GM23338 (cell line): ENCODE data around the gene PALLD. TPM values are rescaled to one million over a fixed set of nuclear protein-coding genes. Genes with fewer than 3 reads are reported as not detected.

Experiments used
- ATAC-seq: fragments of 200-7000 bp; cut with Tn5 transposase; 3 replicates; pipeline ENCODE4 v1.9.1; 2020
- DNase-seq: peaks from one replicate; pipeline ENCODE4 v3.0.0-alpha.2; 2015; ENCODE audit warnings: low spot score
- H2AFZ ChIP-seq: fragments of 200-600 bp; sonication (generic); 2 replicates; pipeline ENCODE4 v1.8.0; 2016; ENCODE audit warnings: antibody characterized with exemption, mild to moderate bottlenecking, moderate library complexity
- H3F3A ChIP-seq: fragments of 200-600 bp; sonication (generic); replicated peaks from 2 replicates; pipeline ENCODE4 v1.8.0; 2017; ENCODE audit warnings: antibody characterized with exemption, mixed run types, low read depth
- H3K27ac ChIP-seq: fragments of 200-600 bp; sonication (generic); 2 replicates; pipeline ENCODE4 v1.6.1; 2016; ENCODE audit warnings: low read depth
- H3K27me3 ChIP-seq: fragments of 200-600 bp; sonication (generic); 2 replicates; pipeline ENCODE4 v1.8.0; 2016; ENCODE audit warnings: mild to moderate bottlenecking, mixed run types, moderate library complexity; ENCODE audit not compliant: insufficient read depth
- H3K36me3 ChIP-seq: fragments of 200-600 bp; sonication (generic); 2 replicates; pipeline ENCODE4 v1.8.0; 2016; ENCODE audit warnings: mild to moderate bottlenecking; ENCODE audit not compliant: insufficient read depth
- H3K4me1 ChIP-seq: fragments of 200-600 bp; sonication (generic); 2 replicates; pipeline ENCODE4 v1.8.0; 2016; ENCODE audit warnings: mild to moderate bottlenecking, moderate library complexity; ENCODE audit not compliant: insufficient read depth
- H3K4me2 ChIP-seq: fragments of 200-600 bp; sonication (generic); 2 replicates; pipeline ENCODE4 v1.7.1; 2017; ENCODE audit warnings: mixed run types
- H3K4me3 ChIP-seq: fragments of 200-600 bp; sonication (generic); 2 replicates; pipeline ENCODE4 v1.6.1; 2016; ENCODE audit warnings: mixed run types
- H3K79me2 ChIP-seq: fragments of 200-600 bp; sonication (generic); replicated peaks from 2 replicates; pipeline ENCODE4 v1.8.0; 2017; ENCODE audit warnings: mild to moderate bottlenecking; ENCODE audit not compliant: insufficient read depth
- H3K9me2 ChIP-seq: fragments of 200-600 bp; sonication (generic); 2 replicates; pipeline ENCODE4 v1.8.0; 2017; ENCODE audit not compliant: insufficient read depth
- H4K20me1 ChIP-seq: fragments of 200-600 bp; sonication (generic); replicated peaks from 2 replicates; pipeline ENCODE4 v1.8.0; 2017; ENCODE audit warnings: mild to moderate bottlenecking; ENCODE audit not compliant: insufficient read depth
- H3K27ac Mint-ChIP-seq: 2 replicates; pipeline ENCODE4 v1.8.0; 2020; ENCODE audit warnings: inconsistent platforms, mild to moderate bottlenecking, moderate library complexity, mixed read lengths
- H3K27me3 Mint-ChIP-seq: 3 replicates; pipeline ENCODE4 v1.8.0; 2022; ENCODE audit warnings: low read depth, mild to moderate bottlenecking, moderate library complexity, mixed read lengths, inconsistent platforms; ENCODE audit not compliant: insufficient read depth, poor library complexity
- H3K36me3 Mint-ChIP-seq: 3 replicates; pipeline ENCODE4 v1.8.0; 2021; ENCODE audit warnings: low read depth, mild to moderate bottlenecking, inconsistent platforms, moderate library complexity, mixed read lengths
- H3K4me1 Mint-ChIP-seq: 3 replicates; pipeline ENCODE4 v1.8.0; 2020; ENCODE audit warnings: mild to moderate bottlenecking, inconsistent platforms, mixed read lengths
- H3K4me3 Mint-ChIP-seq: 3 replicates; pipeline ENCODE4 v1.8.0; 2021; ENCODE audit warnings: moderate library complexity, mild to moderate bottlenecking, inconsistent platforms, mixed read lengths
- H3K9me3 Mint-ChIP-seq: 3 replicates; pipeline ENCODE4 v1.8.0; 2020; ENCODE audit warnings: moderate library complexity, mild to moderate bottlenecking, inconsistent platforms, mixed read lengths
- CREB1 ChIP-seq: fragments of 250-450 bp; sonication (Bioruptor Pico); IDR thresholded peaks from 2 replicates; pipeline ENCODE4 v1.5.0; 2020; ENCODE audit warnings: low read depth, mild to moderate bottlenecking, moderate library complexity
- ETS1 ChIP-seq: IDR thresholded peaks from 2 replicates; pipeline ENCODE4 v1.6.1; 2016; ENCODE audit warnings: antibody characterized with exemption
- NANOG ChIP-seq: IDR thresholded peaks from 2 replicates; pipeline ENCODE4 v1.6.1; 2016; ENCODE audit warnings: antibody characterized with exemption, borderline replicate concordance
- POLR2AphosphoS5 ChIP-seq: IDR thresholded peaks from 2 replicates; pipeline ENCODE4 v1.6.1; 2016; ENCODE audit warnings: antibody characterized with exemption, low read depth
- ZNF114 ChIP-seq: fragments of 250-450 bp; sonication (Bioruptor Pico); IDR thresholded peaks from 2 replicates; pipeline ENCODE4 v1.5.0; 2020; ENCODE audit warnings: mild to moderate bottlenecking, moderate library complexity
- polyA plus RNA-seq: library from polyadenylated mRNA; unstranded; fragments of >200 nt; fragmentation: Nextera tagmentation; extraction: Ambion mirVana; gene quantifications from 2 replicates; pipeline ENCODE4 v1.2.1, GENCODE V29; 2016
- total RNA-seq: library from RNA; depleted of rRNA; stranded (reverse); fragments of >200 nt; shearing (Covaris generic); gene quantifications from 2 replicates; pipeline ENCODE4 v1.2.3, GENCODE V29; 2014
- TF ChIP-seq, protein P1 (sequence below), 2 experiments: fragments of 200-600 bp in 1 of 2; sonication (generic) in 1 of 2; conservative IDR thresholded peaks; 2 replicates each; pipeline versions ENCODE4 v1.5.1 to v1.6.1; 2016 to 2017; ENCODE audit warnings: antibody characterized with exemption in 2 of 2, low read depth in 2 of 2, mild to moderate bottlenecking in 2 of 2, moderate library complexity in 1 of 2
- TF ChIP-seq, protein P2 (sequence below): fragments of 250-450 bp; sonication (Bioruptor Pico); IDR thresholded peaks from 2 replicates; pipeline ENCODE4 v1.5.0; 2020; ENCODE audit warnings: mild to moderate bottlenecking, moderate library complexity

The PALLD gene
- total and polyA plus RNA-seq, 2 experiments from 2014 or later, result 13.1 to 30.2 TPM

DNA sequence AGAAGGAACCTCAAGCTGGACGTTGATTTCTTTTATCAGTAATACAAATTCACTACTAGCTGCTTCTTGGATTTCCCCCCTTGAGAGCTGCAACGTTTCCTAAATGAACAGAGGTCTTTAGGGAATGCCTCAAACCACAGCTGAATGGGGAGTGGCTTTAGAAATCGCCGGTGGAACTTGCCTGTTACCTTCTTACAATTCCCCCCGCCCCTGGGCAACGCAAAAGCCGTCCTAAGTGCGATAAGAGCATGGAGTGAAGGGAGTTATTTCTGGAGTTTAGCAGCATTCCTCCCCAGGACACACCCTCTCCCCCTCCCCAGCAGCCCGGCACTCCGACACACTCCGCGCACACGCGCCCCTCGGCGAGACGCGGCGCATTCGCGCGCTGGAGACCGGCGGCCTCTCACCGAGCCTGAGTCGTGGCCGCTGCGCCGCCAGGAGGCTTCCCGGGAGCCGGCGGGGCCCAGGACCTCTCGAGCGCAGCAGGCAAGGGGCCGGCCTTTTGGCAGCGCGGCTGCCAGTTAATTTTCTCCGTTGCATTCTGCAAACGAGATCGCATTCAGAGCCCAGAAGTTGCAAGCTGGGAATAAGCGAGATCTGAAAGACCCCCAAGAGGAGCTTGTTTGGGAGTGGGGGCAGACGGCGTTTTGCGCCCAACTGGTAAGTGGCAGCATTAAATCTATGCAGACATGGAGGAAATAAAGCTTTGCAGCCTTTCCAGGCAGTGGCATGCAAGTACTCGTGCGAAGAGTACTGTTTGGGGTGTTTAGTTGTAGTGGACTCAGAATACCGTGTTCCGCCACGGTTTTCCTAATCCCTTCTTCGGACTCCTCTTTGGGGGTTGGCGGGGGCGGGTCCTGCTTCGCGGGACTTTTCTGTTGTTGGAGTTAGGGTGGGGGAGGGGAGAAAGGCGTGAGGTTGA, 134.7 kb downstream of the PALLD start:
- DNase-seq, result peak; percentile 87
- no peak for TF ChIP-seq NANOG
- TF ChIP-seq, protein P1, sequence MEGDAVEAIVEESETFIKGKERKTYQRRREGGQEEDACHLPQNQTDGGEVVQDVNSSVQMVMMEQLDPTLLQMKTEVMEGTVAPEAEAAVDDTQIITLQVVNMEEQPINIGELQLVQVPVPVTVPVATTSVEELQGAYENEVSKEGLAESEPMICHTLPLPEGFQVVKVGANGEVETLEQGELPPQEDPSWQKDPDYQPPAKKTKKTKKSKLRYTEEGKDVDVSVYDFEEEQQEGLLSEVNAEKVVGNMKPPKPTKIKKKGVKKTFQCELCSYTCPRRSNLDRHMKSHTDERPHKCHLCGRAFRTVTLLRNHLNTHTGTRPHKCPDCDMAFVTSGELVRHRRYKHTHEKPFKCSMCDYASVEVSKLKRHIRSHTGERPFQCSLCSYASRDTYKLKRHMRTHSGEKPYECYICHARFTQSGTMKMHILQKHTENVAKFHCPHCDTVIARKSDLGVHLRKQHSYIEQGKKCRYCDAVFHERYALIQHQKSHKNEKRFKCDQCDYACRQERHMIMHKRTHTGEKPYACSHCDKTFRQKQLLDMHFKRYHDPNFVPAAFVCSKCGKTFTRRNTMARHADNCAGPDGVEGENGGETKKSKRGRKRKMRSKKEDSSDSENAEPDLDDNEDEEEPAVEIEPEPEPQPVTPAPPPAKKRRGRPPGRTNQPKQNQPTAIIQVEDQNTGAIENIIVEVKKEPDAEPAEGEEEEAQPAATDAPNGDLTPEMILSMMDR (conservative IDR thresholded peaks at IDR 0.05; ENCODE audit: low read depth in 2 of 2), result peak; percentile 29 to 32; a peak in 3 of 4 replicates
- Mint-ChIP-seq H3K27ac (no peak overlapping the region), H3K4me3 (peak overlapping the region; percentile 84), H3K9me3 (no peaks in the 10 kb centered on the region; the same call in 2 of the 3 replicates), H3K27me3 (peaks cover 9% of the 10 kb centered on the region), H3K4me1 (peaks cover 47% of the 10 kb centered on the region), H3K36me3 (no peaks in the 10 kb centered on the region)
- Histone ChIP-seq H3K4me3 (peak overlapping the region; percentile 90), H3K36me3 (no peaks in the 10 kb centered on the region), H2AFZ (peak overlapping the region; percentile 100), H3K27ac (peak overlapping the region; percentile 67; the same call in 1 of the 2 replicates), H3K4me2 (peak overlapping the region; percentile 88), H3K9me2 (no peaks in the 10 kb centered on the region), H3K4me1 (peaks cover 32% of the 10 kb centered on the region), H3K27me3 (peaks cover 29% of the 10 kb centered on the region), H3K79me2 (no peaks in the 10 kb centered on the region), H4K20me1 (no peaks in the 10 kb centered on the region), H3F3A (peaks cover 3% of the 10 kb centered on the region; the same call in 1 of the 2 replicates)
- peak; percentile 94 for ATAC-seq

DNA sequence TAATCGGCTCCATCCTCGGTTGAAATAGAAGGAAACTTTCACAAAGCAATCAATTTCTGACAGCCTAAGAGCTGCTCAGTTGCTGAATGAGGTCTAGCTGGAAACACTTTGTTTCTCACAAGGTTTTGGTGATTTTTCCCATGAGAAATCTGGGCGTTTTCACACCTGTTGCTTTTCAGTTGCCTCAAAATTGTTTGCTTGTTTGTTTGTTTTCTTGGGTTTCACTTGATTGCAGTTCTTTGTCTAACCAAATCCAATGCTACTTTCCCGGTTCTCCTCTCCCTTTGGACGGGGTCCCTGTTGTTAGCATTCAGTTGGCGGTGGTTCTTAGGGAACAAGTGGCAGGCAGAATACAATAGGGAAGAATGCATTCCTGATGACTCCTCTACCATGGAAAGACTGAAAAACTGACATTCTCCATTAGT, 135.5 kb downstream of the PALLD start:
- peak; percentile 73 for ATAC-seq
- Histone ChIP-seq H3K27ac (no peak overlapping the region), H3K4me2 (peak overlapping the region; percentile 88), H4K20me1 (no peaks in the 10 kb centered on the region), H3K79me2 (no peaks in the 10 kb centered on the region), H3F3A (peaks cover 3% of the 10 kb centered on the region; the same call in 1 of the 2 replicates), H3K4me1 (peaks cover 32% of the 10 kb centered on the region), H2AFZ (peak overlapping the region; percentile 100; the same call in 1 of the 2 replicates), H3K27me3 (peaks cover 29% of the 10 kb centered on the region), H3K36me3 (no peaks in the 10 kb centered on the region), H3K9me2 (no peaks in the 10 kb centered on the region), H3K4me3 (peak overlapping the region; percentile 90)
- no peak overlapping the region for H3K27ac Mint-ChIP-seq
- H3K36me3 Mint-ChIP-seq, result no peaks in the 10 kb centered on the region
- TF ChIP-seq ZNF114 (CRISPR knock-in tag) (no peak), CREB1 (CRISPR knock-in tag) (no peak), ETS1 (no peak), POLR2AphosphoS5 (no peak)
- TF ChIP-seq, protein P1 (conservative IDR thresholded peaks at IDR 0.05; ENCODE audit: low read depth in 2 of 2), result no peak
- TF ChIP-seq, protein P2, sequence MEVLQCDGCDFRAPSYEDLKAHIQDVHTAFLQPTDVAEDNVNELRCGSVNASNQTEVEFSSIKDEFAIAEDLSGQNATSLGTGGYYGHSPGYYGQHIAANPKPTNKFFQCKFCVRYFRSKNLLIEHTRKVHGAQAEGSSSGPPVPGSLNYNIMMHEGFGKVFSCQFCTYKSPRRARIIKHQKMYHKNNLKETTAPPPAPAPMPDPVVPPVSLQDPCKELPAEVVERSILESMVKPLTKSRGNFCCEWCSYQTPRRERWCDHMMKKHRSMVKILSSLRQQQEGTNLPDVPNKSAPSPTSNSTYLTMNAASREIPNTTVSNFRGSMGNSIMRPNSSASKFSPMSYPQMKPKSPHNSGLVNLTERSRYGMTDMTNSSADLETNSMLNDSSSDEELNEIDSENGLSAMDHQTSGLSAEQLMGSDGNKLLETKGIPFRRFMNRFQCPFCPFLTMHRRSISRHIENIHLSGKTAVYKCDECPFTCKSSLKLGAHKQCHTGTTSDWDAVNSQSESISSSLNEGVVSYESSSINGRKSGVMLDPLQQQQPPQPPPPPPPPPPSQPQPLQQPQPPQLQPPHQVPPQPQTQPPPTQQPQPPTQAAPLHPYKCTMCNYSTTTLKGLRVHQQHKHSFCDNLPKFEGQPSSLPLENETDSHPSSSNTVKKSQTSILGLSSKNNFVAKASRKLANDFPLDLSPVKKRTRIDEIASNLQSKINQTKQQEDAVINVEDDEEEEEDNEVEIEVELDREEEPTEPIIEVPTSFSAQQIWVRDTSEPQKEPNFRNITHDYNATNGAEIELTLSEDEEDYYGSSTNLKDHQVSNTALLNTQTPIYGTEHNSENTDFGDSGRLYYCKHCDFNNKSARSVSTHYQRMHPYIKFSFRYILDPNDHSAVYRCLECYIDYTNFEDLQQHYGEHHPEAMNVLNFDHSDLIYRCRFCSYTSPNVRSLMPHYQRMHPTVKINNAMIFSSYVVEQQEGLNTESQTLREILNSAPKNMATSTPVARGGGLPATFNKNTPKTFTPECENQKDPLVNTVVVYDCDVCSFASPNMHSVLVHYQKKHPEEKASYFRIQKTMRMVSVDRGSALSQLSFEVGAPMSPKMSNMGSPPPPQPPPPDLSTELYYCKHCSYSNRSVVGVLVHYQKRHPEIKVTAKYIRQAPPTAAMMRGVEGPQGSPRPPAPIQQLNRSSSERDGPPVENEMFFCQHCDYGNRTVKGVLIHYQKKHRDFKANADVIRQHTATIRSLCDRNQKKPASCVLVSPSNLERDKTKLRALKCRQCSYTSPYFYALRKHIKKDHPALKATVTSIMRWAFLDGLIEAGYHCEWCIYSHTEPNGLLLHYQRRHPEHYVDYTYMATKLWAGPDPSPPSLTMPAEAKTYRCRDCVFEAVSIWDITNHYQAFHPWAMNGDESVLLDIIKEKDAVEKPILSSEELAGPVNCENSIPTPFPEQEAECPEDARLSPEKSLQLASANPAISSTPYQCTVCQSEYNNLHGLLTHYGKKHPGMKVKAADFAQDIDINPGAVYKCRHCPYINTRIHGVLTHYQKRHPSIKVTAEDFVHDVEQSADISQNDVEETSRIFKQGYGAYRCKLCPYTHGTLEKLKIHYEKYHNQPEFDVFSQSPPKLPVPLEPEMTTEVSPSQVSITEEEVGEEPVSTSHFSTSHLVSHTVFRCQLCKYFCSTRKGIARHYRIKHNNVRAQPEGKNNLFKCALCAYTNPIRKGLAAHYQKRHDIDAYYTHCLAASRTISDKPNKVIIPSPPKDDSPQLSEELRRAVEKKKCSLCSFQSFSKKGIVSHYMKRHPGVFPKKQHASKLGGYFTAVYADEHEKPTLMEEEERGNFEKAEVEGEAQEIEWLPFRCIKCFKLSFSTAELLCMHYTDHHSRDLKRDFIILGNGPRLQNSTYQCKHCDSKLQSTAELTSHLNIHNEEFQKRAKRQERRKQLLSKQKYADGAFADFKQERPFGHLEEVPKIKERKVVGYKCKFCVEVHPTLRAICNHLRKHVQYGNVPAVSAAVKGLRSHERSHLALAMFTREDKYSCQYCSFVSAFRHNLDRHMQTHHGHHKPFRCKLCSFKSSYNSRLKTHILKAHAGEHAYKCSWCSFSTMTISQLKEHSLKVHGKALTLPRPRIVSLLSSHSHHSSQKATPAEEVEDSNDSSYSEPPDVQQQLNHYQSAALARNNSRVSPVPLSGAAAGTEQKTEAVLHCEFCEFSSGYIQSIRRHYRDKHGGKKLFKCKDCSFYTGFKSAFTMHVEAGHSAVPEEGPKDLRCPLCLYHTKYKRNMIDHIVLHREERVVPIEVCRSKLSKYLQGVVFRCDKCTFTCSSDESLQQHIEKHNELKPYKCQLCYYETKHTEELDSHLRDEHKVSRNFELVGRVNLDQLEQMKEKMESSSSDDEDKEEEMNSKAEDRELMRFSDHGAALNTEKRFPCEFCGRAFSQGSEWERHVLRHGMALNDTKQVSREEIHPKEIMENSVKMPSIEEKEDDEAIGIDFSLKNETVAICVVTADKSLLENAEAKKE, result no peak
- H3K4me1 Mint-ChIP-seq, result peaks cover 47% of the 10 kb centered on the region
- peak; percentile 76 for DNase-seq
- no peaks in the 10 kb centered on the region for H3K9me3 Mint-ChIP-seq
- H3K27me3 Mint-ChIP-seq, result peaks cover 9% of the 10 kb centered on the region
- peak overlapping the region; percentile 84 for H3K4me3 Mint-ChIP-seq
